GM23338 (cell line): ENCODE results near the gene WDR91. TPM values are rescaled to one million over a fixed set of nuclear protein-coding genes. Genes with fewer than 3 reads are reported as not detected.
A peak's percentile ranks its signal among the peaks of the same experiment; 100 is the strongest.

Experiments
- ATAC-seq: fragments of 200-7000 bp; cut with Tn5 transposase; 3 replicates; pipeline ENCODE4 v1.9.1; 2020
- DNase-seq: peaks from one replicate; pipeline ENCODE4 v3.0.0-alpha.2; 2015; ENCODE audit warnings: low spot score
- H2AFZ ChIP-seq: fragments of 200-600 bp; sonication (generic); 2 replicates; pipeline ENCODE4 v1.8.0; 2016; ENCODE audit warnings: antibody characterized with exemption, mild to moderate bottlenecking, moderate library complexity
- H3F3A ChIP-seq: fragments of 200-600 bp; sonication (generic); replicated peaks from 2 replicates; pipeline ENCODE4 v1.8.0; 2017; ENCODE audit warnings: antibody characterized with exemption, mixed run types, low read depth
- H3K27ac ChIP-seq: fragments of 200-600 bp; sonication (generic); 2 replicates; pipeline ENCODE4 v1.6.1; 2016; ENCODE audit warnings: low read depth
- H3K27me3 ChIP-seq: fragments of 200-600 bp; sonication (generic); 2 replicates; pipeline ENCODE4 v1.8.0; 2016; ENCODE audit warnings: mild to moderate bottlenecking, mixed run types, moderate library complexity; ENCODE audit not compliant: insufficient read depth
- H3K36me3 ChIP-seq: fragments of 200-600 bp; sonication (generic); 2 replicates; pipeline ENCODE4 v1.8.0; 2016; ENCODE audit warnings: mild to moderate bottlenecking; ENCODE audit not compliant: insufficient read depth
- H3K4me1 ChIP-seq: fragments of 200-600 bp; sonication (generic); 2 replicates; pipeline ENCODE4 v1.8.0; 2016; ENCODE audit warnings: mild to moderate bottlenecking, moderate library complexity; ENCODE audit not compliant: insufficient read depth
- H3K4me2 ChIP-seq: fragments of 200-600 bp; sonication (generic); 2 replicates; pipeline ENCODE4 v1.7.1; 2017; ENCODE audit warnings: mixed run types
- H3K4me3 ChIP-seq: fragments of 200-600 bp; sonication (generic); 2 replicates; pipeline ENCODE4 v1.6.1; 2016; ENCODE audit warnings: mixed run types
- H3K79me2 ChIP-seq: fragments of 200-600 bp; sonication (generic); replicated peaks from 2 replicates; pipeline ENCODE4 v1.8.0; 2017; ENCODE audit warnings: mild to moderate bottlenecking; ENCODE audit not compliant: insufficient read depth
- H3K9me2 ChIP-seq: fragments of 200-600 bp; sonication (generic); 2 replicates; pipeline ENCODE4 v1.8.0; 2017; ENCODE audit not compliant: insufficient read depth
- H4K20me1 ChIP-seq: fragments of 200-600 bp; sonication (generic); replicated peaks from 2 replicates; pipeline ENCODE4 v1.8.0; 2017; ENCODE audit warnings: mild to moderate bottlenecking; ENCODE audit not compliant: insufficient read depth
- H3K27ac Mint-ChIP-seq: 2 replicates; pipeline ENCODE4 v1.8.0; 2020; ENCODE audit warnings: inconsistent platforms, mild to moderate bottlenecking, moderate library complexity, mixed read lengths
- H3K27me3 Mint-ChIP-seq: 3 replicates; pipeline ENCODE4 v1.8.0; 2022; ENCODE audit warnings: low read depth, mild to moderate bottlenecking, moderate library complexity, mixed read lengths, inconsistent platforms; ENCODE audit not compliant: insufficient read depth, poor library complexity
- H3K36me3 Mint-ChIP-seq: 3 replicates; pipeline ENCODE4 v1.8.0; 2021; ENCODE audit warnings: low read depth, mild to moderate bottlenecking, inconsistent platforms, moderate library complexity, mixed read lengths
- H3K4me1 Mint-ChIP-seq: 3 replicates; pipeline ENCODE4 v1.8.0; 2020; ENCODE audit warnings: mild to moderate bottlenecking, inconsistent platforms, mixed read lengths
- H3K4me3 Mint-ChIP-seq: 3 replicates; pipeline ENCODE4 v1.8.0; 2021; ENCODE audit warnings: moderate library complexity, mild to moderate bottlenecking, inconsistent platforms, mixed read lengths
- H3K9me3 Mint-ChIP-seq: 3 replicates; pipeline ENCODE4 v1.8.0; 2020; ENCODE audit warnings: moderate library complexity, mild to moderate bottlenecking, inconsistent platforms, mixed read lengths
- CREB1 ChIP-seq: fragments of 250-450 bp; sonication (Bioruptor Pico); IDR thresholded peaks from 2 replicates; pipeline ENCODE4 v1.5.0; 2020; ENCODE audit warnings: low read depth, mild to moderate bottlenecking, moderate library complexity
- CTCF ChIP-seq, 2 experiments: fragments of 200-600 bp in 1 of 2; sonication (generic) in 1 of 2; conservative IDR thresholded peaks; 2 replicates each; pipeline versions ENCODE4 v1.5.1 to v1.6.1; 2016 to 2017; ENCODE audit warnings: antibody characterized with exemption in 2 of 2, low read depth in 2 of 2, mild to moderate bottlenecking in 2 of 2, moderate library complexity in 1 of 2
- ETS1 ChIP-seq: IDR thresholded peaks from 2 replicates; pipeline ENCODE4 v1.6.1; 2016; ENCODE audit warnings: antibody characterized with exemption
- EZH2 ChIP-seq: fragments of 200-600 bp; sonication (generic); IDR thresholded peaks from one replicate; pipeline ENCODE4 v1.8.0; 2017; ENCODE audit warnings: antibody characterized with exemption, mild to moderate bottlenecking, low read depth; ENCODE audit not compliant: unreplicated experiment
- EZH2phosphoT487 ChIP-seq: fragments of 200-600 bp; sonication (generic); IDR thresholded peaks from one replicate; pipeline ENCODE4 v1.8.1; 2018; ENCODE audit warnings: antibody characterized with exemption; ENCODE audit not compliant: unreplicated experiment
- JUNB ChIP-seq: IDR thresholded peaks from one replicate; pipeline ENCODE4 v1.6.1; 2016; ENCODE audit warnings: antibody characterized with exemption; ENCODE audit not compliant: unreplicated experiment
- NANOG ChIP-seq: IDR thresholded peaks from 2 replicates; pipeline ENCODE4 v1.6.1; 2016; ENCODE audit warnings: antibody characterized with exemption, borderline replicate concordance
- POLR2AphosphoS5 ChIP-seq: IDR thresholded peaks from 2 replicates; pipeline ENCODE4 v1.6.1; 2016; ENCODE audit warnings: antibody characterized with exemption, low read depth
- REST ChIP-seq: IDR thresholded peaks from one replicate; pipeline ENCODE4 v1.6.1; 2018; ENCODE audit warnings: antibody characterized with exemption; ENCODE audit not compliant: unreplicated experiment
- STAT1 ChIP-seq: IDR thresholded peaks from one replicate; pipeline ENCODE4 v1.6.1; 2016; ENCODE audit warnings: antibody characterized with exemption; ENCODE audit not compliant: unreplicated experiment
- ZNF114 ChIP-seq: fragments of 250-450 bp; sonication (Bioruptor Pico); IDR thresholded peaks from 2 replicates; pipeline ENCODE4 v1.5.0; 2020; ENCODE audit warnings: mild to moderate bottlenecking, moderate library complexity
- ZNF331 ChIP-seq: fragments of 250-450 bp; sonication (Bioruptor Pico); IDR thresholded peaks from 2 replicates; pipeline ENCODE4 v1.5.0; 2020; ENCODE audit warnings: low read depth, mild to moderate bottlenecking, moderate library complexity
- ZNF462 ChIP-seq: fragments of 250-450 bp; sonication (Bioruptor Pico); IDR thresholded peaks from 2 replicates; pipeline ENCODE4 v1.5.0; 2020; ENCODE audit warnings: mild to moderate bottlenecking, moderate library complexity
- polyA plus RNA-seq: library from polyadenylated mRNA; unstranded; fragments of >200 nt; fragmentation: Nextera tagmentation; extraction: Ambion mirVana; gene quantifications from 2 replicates; pipeline ENCODE4 v1.2.1, GENCODE V29; 2016
- total RNA-seq: library from RNA; depleted of rRNA; stranded (reverse); fragments of >200 nt; shearing (Covaris generic); gene quantifications from 2 replicates; pipeline ENCODE4 v1.2.3, GENCODE V29; 2014

WDR91 gene
- total and polyA plus RNA-seq, 2 experiments from 2014 or later: 5.8 to 32.6 TPM

GRCh38 chr7:135192914-135193536 lies 18.3 kb downstream of the WDR91 start:
- peaks cover 3% of the 10 kb centered on the region for H3K27me3 Mint-ChIP-seq
- H3K4me1 ChIP-seq: no peaks in the 10 kb centered on the region
- no peak overlapping the region for H3K4me2 ChIP-seq
- no peaks in the 10 kb centered on the region for H3F3A ChIP-seq
- no peaks in the 10 kb centered on the region; the same call in 1 of the 2 replicates for H4K20me1 ChIP-seq
- no peak overlapping the region for H3K4me3 Mint-ChIP-seq
- DNase-seq (no peak), ATAC-seq (no peak)
- no peaks in the 10 kb centered on the region for H3K4me1 Mint-ChIP-seq
- TF ChIP-seq STAT1: no peak
- TF ChIP-seq POLR2AphosphoS5: no peak
- TF ChIP-seq EZH2phosphoT487: no peak
- TF ChIP-seq ZNF331 (CRISPR knock-in tag): no peak
- TF ChIP-seq ETS1: no peak
- no peak for TF ChIP-seq EZH2
- TF ChIP-seq CTCF (conservative IDR thresholded peaks at IDR 0.05; ENCODE audit: low read depth in 2 of 2): no peak
- TF ChIP-seq REST: no peak
- TF ChIP-seq CREB1: no peak
- TF ChIP-seq ZNF462 (CRISPR knock-in tag): no peak
- no peak for TF ChIP-seq NANOG
- no peak for TF ChIP-seq ZNF114 (CRISPR knock-in tag)
- no peak for TF ChIP-seq JUNB
- no peaks in the 10 kb centered on the region for H3K27me3 ChIP-seq
- H2AFZ ChIP-seq: no peak overlapping the region
- no peak overlapping the region for H3K27ac ChIP-seq
- H3K36me3 Mint-ChIP-seq: peaks cover 15% of the 10 kb centered on the region; the same call in 2 of the 3 replicates
- no peaks in the 10 kb centered on the region for H3K9me2 ChIP-seq
- peak overlapping the region; percentile 35; the same call in 1 of the 2 replicates for H3K27ac Mint-ChIP-seq
- H3K79me2 ChIP-seq: no peaks in the 10 kb centered on the region
- H3K36me3 ChIP-seq: peaks cover 7% of the 10 kb centered on the region; the same call in 1 of the 2 replicates
- no peaks in the 10 kb centered on the region for H3K9me3 Mint-ChIP-seq
- H3K4me3 ChIP-seq: no peak overlapping the region
